RKO (cell line): ENCODE data around the gene DGKB.

Experiments used
- DNase-seq: peaks from one replicate; pipeline ENCODE4 v3.0.0-alpha.2; 2016; ENCODE audit warnings: low spot score

Gene DGKB

DNA sequence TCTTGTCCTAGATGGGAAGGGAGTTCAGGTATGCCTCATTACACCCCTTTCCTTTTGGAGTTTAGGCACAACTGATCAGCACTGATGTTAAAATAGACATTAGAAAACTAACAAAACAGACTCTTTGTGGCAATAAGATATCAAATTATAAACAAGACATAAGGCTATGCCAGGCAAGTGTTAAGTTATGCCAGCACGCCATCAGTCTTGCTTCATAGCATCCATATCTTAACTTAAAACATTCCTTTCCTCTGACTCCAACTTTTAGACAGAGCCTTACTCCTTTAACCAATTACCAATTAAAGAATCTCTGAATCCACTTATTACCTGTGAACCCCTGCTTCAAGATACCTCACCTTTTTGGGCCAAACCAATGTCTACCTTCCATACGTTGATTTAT is 786.9 kb downstream of the DGKB start:
- no peak for DNase-seq

DNA sequence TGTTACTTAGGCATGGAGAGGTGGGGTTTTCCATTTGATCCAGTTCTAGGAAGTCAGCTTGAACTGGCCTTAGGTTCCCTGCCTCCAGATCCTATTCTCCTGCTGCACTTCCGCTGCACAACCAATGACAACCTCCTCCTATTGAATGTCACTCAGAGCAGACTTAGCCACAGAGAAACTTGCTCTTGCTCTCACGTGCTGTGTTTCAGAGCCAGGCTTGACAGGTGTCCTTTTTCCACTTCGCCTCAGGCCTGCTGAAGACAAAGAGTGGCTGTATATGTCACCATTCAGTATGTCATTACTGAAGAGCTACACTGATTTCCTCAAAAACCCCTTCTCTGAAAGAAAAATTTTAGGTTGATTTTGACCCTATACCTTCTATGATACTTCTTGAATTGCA is 797.7 kb downstream of the DGKB start:
- DNase-seq, result no peak

DNA sequence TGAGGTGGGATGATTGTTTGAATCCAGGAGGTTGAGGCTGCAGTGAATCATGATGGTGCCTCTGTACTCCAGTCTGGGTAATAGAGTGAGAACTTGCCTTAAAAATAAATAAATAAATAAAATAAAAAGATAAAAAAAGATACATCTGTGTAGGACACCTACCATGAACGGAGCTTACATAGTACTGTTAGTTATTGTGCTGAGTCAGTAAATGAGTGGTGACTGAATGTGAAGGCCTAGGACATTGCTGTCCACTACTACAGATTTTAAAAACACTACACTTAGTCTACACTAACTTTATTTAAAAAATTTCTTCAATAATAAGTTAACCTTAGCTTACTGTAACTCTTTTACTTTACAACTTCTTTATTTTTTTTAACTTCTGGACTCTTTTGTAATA is 806.4 kb downstream of the DGKB start:
- DNase-seq, result no peak

DNA sequence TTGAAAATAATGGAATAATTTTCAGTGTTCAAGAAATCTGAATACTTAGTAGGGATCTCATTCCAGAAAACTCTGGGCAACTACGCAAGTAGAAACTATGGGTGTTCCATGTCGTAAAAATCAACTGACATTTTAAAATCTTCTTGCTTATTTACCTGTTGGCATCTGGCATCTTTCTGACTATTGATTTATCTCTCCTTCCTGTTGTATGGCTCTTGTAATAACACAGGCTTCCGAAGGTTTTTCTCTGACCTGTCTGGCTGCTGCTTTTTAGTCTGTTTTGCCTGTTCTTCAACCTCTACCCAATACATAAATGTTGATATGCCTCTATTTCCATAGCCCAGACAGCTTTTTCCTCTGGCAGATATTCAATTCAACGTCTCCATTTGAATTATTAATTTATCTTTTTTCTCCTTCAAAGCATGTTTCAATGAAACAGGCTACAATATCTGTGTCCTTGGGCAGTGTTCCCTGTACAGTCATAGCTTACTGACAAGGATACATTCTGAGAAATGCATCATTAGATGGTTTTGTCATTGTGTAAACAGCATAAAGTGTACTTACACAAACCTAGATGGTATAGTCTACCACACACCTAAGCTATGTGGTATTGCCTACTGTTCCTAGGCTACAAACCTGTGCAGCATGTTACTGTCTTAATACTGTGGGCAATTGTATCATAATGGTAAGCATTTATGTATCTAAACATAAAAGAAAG is 807.2 kb downstream of the DGKB start:
- no peak for DNase-seq
